B cell (primary cell): ENCODE results near the gene RIPOR3. TPM values are rescaled to one million over a fixed set of nuclear protein-coding genes. Genes with fewer than 3 reads are reported as not detected.

Experiments used
- ATAC-seq: fragments of 200-7000 bp; cut with Tn5 transposase; one replicate; pipeline ENCODE4 v1.10.0; 2021; ENCODE audit warnings: low read depth, mild to moderate bottlenecking, moderate number of reproducible peaks, moderate library complexity
- CTCF ChIA-PET: fragments of 350-600 bp; sonication (Branson Sonifier 250); formaldehyde crosslinking; loops from one replicate; lab custom pipeline; 2021; ENCODE audit warnings: antibody characterized with exemption, inconsistent platforms; lab: Charles Lee
- POLR2A ChIA-PET: fragments of 350-600 bp; sonication (Branson Sonifier 250); formaldehyde crosslinking; loops from one replicate; lab custom pipeline; 2021; ENCODE audit warnings: antibody characterized with exemption; lab: Charles Lee
- DNase-seq: peaks from one replicate; pipeline ENCODE4 v3.0.0; 2013
- H2AFZ ChIP-seq: 2 replicates; pipeline ENCODE4 v1.6.1; 2012; ENCODE audit warnings: mild to moderate bottlenecking, low read depth, low read length; ENCODE audit not compliant: insufficient read depth, poor library complexity, severe bottlenecking
- H3K27ac ChIP-seq, 2 donors: 1 replicate in 1 of 2; 2 replicates in 1 of 2; pipeline ENCODE4 v1.5.1; 2012 to 2013; ENCODE audit warnings: low read length in 2 of 2, mild to moderate bottlenecking in 2 of 2, moderate library complexity in 1 of 2
- H3K27me3 ChIP-seq, 4 experiments: fragments of 200-600 bp in 1 of 4; sonication (generic) in 1 of 4; replicated peaks in 1 of 4; 1 replicate in 2 of 4; 2 replicates in 2 of 4; pipeline versions ENCODE4 v1.6.1 to v1.7.0; 2013 to 2016; ENCODE audit warnings: low read length in 3 of 4, mild to moderate bottlenecking in 2 of 4, mixed read lengths in 1 of 4, moderate library complexity in 1 of 4; ENCODE audit not compliant: insufficient read depth in 4 of 4, control insufficient read depth in 3 of 4; ENCODE audit errors: control extremely low read depth in 1 of 4
- H3K36me3 ChIP-seq, 2 experiments: replicated peaks in 1 of 2; 1 replicate in 1 of 2; 2 replicates in 1 of 2; pipeline versions ENCODE4 v1.6.1 to v1.7.1; 2013; ENCODE audit warnings: low read length in 1 of 2; ENCODE audit not compliant: insufficient read depth in 2 of 2, control insufficient read depth in 1 of 2; ENCODE audit errors: control extremely low read depth in 1 of 2, extremely low read depth in 1 of 2
- H3K4me1 ChIP-seq, 2 donors: fragments of 200-600 bp in 1 of 2; sonication (generic) in 1 of 2; 1 replicate in 1 of 2; 2 replicates in 1 of 2; pipeline versions ENCODE4 v1.5.1 to v1.6.1; 2013 to 2017; ENCODE audit warnings: low read length in 2 of 2; ENCODE audit not compliant: control insufficient read depth in 2 of 2, insufficient read depth in 2 of 2
- H3K4me2 ChIP-seq: replicated peaks from 2 replicates; pipeline ENCODE3; 2012; ENCODE audit warnings: mild to moderate bottlenecking, low read depth, low read length; ENCODE audit not compliant: poor library complexity, severe bottlenecking
- H3K4me3 ChIP-seq, 5 experiments: fragments of 200-600 bp in 1 of 5; sonication (generic) in 1 of 5; 1 replicate in 3 of 5; 2 replicates in 2 of 5; pipeline versions ENCODE4 v1.5.1 to v1.7.0; 2011 to 2016; ENCODE audit warnings: low read length in 4 of 5, mild to moderate bottlenecking in 4 of 5, low read depth in 2 of 5, control low read depth in 1 of 5, moderate library complexity in 1 of 5; ENCODE audit not compliant: insufficient read depth in 1 of 5; ENCODE audit errors: control extremely low read depth in 1 of 5, extremely low read depth in 1 of 5
- H3K79me2 ChIP-seq: fragments of 200-600 bp; sonication (generic); one replicate; pipeline ENCODE4 v1.6.0; 2016; ENCODE audit warnings: low read length; ENCODE audit not compliant: control insufficient read depth, insufficient read depth
- H3K9ac ChIP-seq: fragments of 200-600 bp; sonication (generic); 2 replicates; pipeline ENCODE4 v1.6.1; 2017; ENCODE audit warnings: mild to moderate bottlenecking, low read length, moderate library complexity
- H3K9me3 ChIP-seq, 3 donors: one replicate each; pipeline versions ENCODE4 v1.6.1 to v1.7.1; 2013; ENCODE audit warnings: low read length in 2 of 3; ENCODE audit not compliant: control insufficient read depth in 2 of 3, insufficient read depth in 1 of 3; ENCODE audit errors: control extremely low read depth in 1 of 3
- H4K20me1 ChIP-seq: 2 replicates; pipeline ENCODE4 v1.6.0; 2012; ENCODE audit warnings: mild to moderate bottlenecking, low read length; ENCODE audit not compliant: insufficient read depth, control insufficient read depth, poor library complexity, severe bottlenecking
- H3K27ac Mint-ChIP-seq: one replicate; pipeline ENCODE4 v1.8.0; 2021; ENCODE audit warnings: mixed read lengths
- H3K27me3 Mint-ChIP-seq: one replicate; pipeline ENCODE4 v1.8.0; 2021; ENCODE audit warnings: mixed read lengths
- H3K4me1 Mint-ChIP-seq: one replicate; pipeline ENCODE4 v1.8.0; 2021; ENCODE audit warnings: mixed read lengths
- H3K4me3 Mint-ChIP-seq: one replicate; pipeline ENCODE4 v1.8.0; 2021; ENCODE audit warnings: mixed read lengths
- H3K9me3 Mint-ChIP-seq: one replicate; pipeline ENCODE4 v1.8.0; 2022; ENCODE audit warnings: mixed read lengths; ENCODE audit not compliant: insufficient read depth
- CTCF ChIP-seq: fragments of 200-600 bp; IDR thresholded peaks from one replicate; pipeline ENCODE4 v1.8.0; 2022; ENCODE audit warnings: antibody characterized with exemption, mild to moderate bottlenecking
- EZH2 ChIP-seq: IDR thresholded peaks from 2 replicates; pipeline ENCODE4 v1.6.1; 2012; ENCODE audit warnings: borderline replicate concordance, low read depth, mild to moderate bottlenecking, moderate library complexity, low read length; ENCODE audit not compliant: insufficient read depth, poor library complexity, severe bottlenecking
- WGBS: methylation state at CpG from one replicate; pipeline ENCODE4 v1.1.5; 2013; ENCODE audit warnings: missing lambda C conversion rate; ENCODE audit not compliant: insufficient coverage; 5-methylcytosine and 5-hydroxymethylcytosine counted together
- intact Hi-C: fragments of 100-400 bp; cut with micrococcal nuclease; formaldehyde crosslinking; loops from one replicate; pipeline ENCODE4 v1.10.0; 2022
- polyA plus RNA-seq: library from polyadenylated mRNA; depleted of rRNA; stranded (reverse); fragments of >200 nt; gene quantifications from 2 replicates; pipeline ENCODE4 v1.2.3, GENCODE V29; 2012
- total RNA-seq, 2 donors: library from RNA; stranded (reverse); fragments of 120-200 nt in 1 of 2; gene quantifications; 1 replicate in 1 of 2; 2 replicates in 1 of 2; pipeline versions ENCODE4 v1.2.3 to v1.2.4, GENCODE V29; 2013 to 2022

RIPOR3 gene
- total and polyA plus RNA-seq, 2 donors (not counting 1 experiment from before 2014, with no cell fraction given), result 0.09 to 0.27 TPM

GRCh38 chr20:50635676-50636600 lies 55.4 kb downstream of the RIPOR3 start:
- H3K4me3 Mint-ChIP-seq, result no peak overlapping the region
- Histone ChIP-seq H3K27me3 (peaks cover 0 to 2% (median 0%) of the 10 kb centered on the region in 4 experiments), H3K36me3 (no peaks in the 10 kb centered on the region), H2AFZ (no peak overlapping the region), H3K9me3 (no peaks in the 10 kb centered on the region), H3K4me2 (no peak overlapping the region), H3K4me1 (no peaks in the 10 kb centered on the region), H3K4me3 (no peak overlapping the region), H3K79me2 (no peaks in the 10 kb centered on the region), H4K20me1 (no peaks in the 10 kb centered on the region), H3K27ac (no peak overlapping the region), H3K9ac (no peak overlapping the region)
- intact Hi-C loops, result loop anchor here (1.0 kb wide), 1 partner anchor 450 kb away; no protein-coding TSS in a partner anchor
- H3K4me1 Mint-ChIP-seq, result peaks cover 2% of the 10 kb centered on the region
- TF ChIP-seq CTCF (peak; percentile 76), EZH2 (no peak)
- H3K9me3 Mint-ChIP-seq, result no peaks in the 10 kb centered on the region
- H3K27ac Mint-ChIP-seq, result no peak overlapping the region
- DNase-seq (peak; percentile 64), ATAC-seq (peak; percentile 65)
- WGBS, result 51% methylated on average over 21 of the region's 21 CpGs
- POLR2A ChIA-PET, result no interaction called here
- peaks cover 11% of the 10 kb centered on the region for H3K27me3 Mint-ChIP-seq
- CTCF ChIA-PET, result interaction anchor here (0.6 to 1.6 kb wide), 9 partner anchors 8 to 451 kb away, joined by 3 to 6 read pairs (median 4); no protein-coding TSS in a partner anchor
